ENCODE results near the gene ELL.
"Not testable (repeated sequence)": the region's sequence is repeated elsewhere in the genome, so short reads cannot be mapped to it uniquely, and the experiment has no call there.

The ELL gene

GRCh38 chr19:18521692-18522123 lies at the start of gene ELL:
Gene ELL (minus strand): TSS chr19:18522070. CDS start chr19:18522055, 15 bp downstream.
- DNase-seq: no peak

GRCh38 chr19:18568367-18568766 lies 46.5 kb upstream of the ELL start:
- no peak for DNase-seq

GRCh38 chr19:18566953-18567352 lies 45.1 kb upstream of the ELL start:
- no peak for DNase-seq

- no peak for DNase-seq
Observed at GRCh38 chr19:18562086-18562485, 40.2 kb upstream of the ELL start.

- DNase-seq: no peak
Observed at GRCh38 chr19:18559685-18560084, 37.8 kb upstream of the ELL start.

GRCh38 chr19:18558604-18559003 lies 36.7 kb upstream of the ELL start:
- no peak for DNase-seq

GRCh38 chr19:18558202-18558555 lies 36.3 kb upstream of the ELL start:
- DNase-seq: no peak

- DNase-seq: peak; percentile 97
Observed at GRCh38 chr19:18557411-18558201, 35.7 kb upstream of the ELL start, which contains the start of gene KXD1. Gene KXD1 (plus strand): TSS chr19:18557870. CDS start chr19:18562057, 4,187 bp downstream.

- no peak for DNase-seq
Observed at GRCh38 chr19:18551631-18552030, 29.8 kb upstream of the ELL start.

GRCh38 chr19:18543814-18544475 lies 22.1 kb upstream of the ELL start:
- no peak for DNase-seq

- DNase-seq: peak; percentile 74
Observed at GRCh38 chr19:18542941-18543813, 21.3 kb upstream of the ELL start, which contains the start of gene FKBP8. Gene FKBP8 (minus strand): TSS chr19:18543573. CDS start chr19:18541970, 1,603 bp downstream.

- DNase-seq: no peak
Observed at GRCh38 chr19:18541992-18542940, 20.4 kb upstream of the ELL start.

GRCh38 chr19:18541258-18541991 lies 19.6 kb upstream of the ELL start:
- no peak for DNase-seq

GRCh38 chr19:18540200-18540599 lies 18.3 kb upstream of the ELL start:
- DNase-seq: not testable (repeated sequence)

- DNase-seq: no peak
Observed at GRCh38 chr19:18539372-18539771, 17.5 kb upstream of the ELL start.

- no peak for DNase-seq
Observed at GRCh38 chr19:18538115-18538514, 16.2 kb upstream of the ELL start.

- no peak for DNase-seq
Observed at GRCh38 chr19:18537431-18537830, 15.6 kb upstream of the ELL start.

- no peak for DNase-seq
Observed at GRCh38 chr19:18536475-18536874, 14.6 kb upstream of the ELL start.

GRCh38 chr19:18533058-18533457 lies 11.2 kb upstream of the ELL start:
- DNase-seq: no peak

GRCh38 chr19:18532168-18532890 lies 10.5 kb upstream of the ELL start:
- DNase-seq: no peak

GRCh38 chr19:18531485-18531884 lies 9.6 kb upstream of the ELL start:
- no peak for DNase-seq

Measured in NCI-H2107 (cell line).